Measurements from ENCODE around the gene IL31. TPM values are rescaled to one million over a fixed set of nuclear protein-coding genes. Genes with fewer than 3 reads are reported as not detected.

IL31 gene
- total and polyA plus RNA-seq, 4 donors = not detected

DNA sequence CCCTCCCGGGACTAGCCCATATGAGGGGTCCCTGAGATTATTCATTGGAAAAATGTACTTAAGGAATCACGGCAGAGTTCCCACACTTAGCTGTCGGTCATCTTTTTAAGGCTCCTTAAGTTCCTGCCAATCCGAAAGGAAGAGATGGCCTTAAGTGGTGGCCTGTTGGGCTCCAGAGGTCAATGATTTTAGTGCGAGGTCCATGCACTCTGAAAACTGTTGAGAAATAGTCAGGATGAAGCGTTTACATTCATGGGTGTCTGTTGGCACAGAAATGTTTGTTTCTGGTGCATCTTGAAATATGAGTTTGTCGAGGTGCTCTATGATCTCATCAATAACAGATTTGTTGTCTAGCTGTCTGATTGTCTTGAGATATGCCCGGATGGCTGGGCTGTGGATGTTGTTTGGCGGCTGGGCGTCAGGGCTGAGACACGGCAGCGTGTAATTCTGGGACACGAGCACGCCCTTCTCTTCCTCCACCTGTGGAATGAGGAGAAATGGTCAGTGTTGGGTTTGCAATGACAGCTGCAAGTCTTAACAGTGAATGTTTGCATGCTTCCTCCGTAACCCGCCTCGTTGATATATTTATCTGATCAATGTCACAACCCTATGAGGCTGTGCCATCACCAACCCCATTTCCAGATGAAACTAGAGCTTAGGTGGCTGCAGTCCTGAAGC lies 1.6 kb downstream of the IL31 start:
- DNase-seq (ENCODE audit: low spot score) = no peak
- no peaks in the 10 kb centered on the region for H3K9me3 ChIP-seq (ENCODE audit: control insufficient read depth in 4 of 4, low read length in 3 of 4)
- H3K4me3 ChIP-seq (ENCODE audit: low read depth in 1 of 3, low read length in 3 of 3) = no peak overlapping the region
- H3K27ac ChIP-seq (ENCODE audit: low read depth in 1 of 2, low read length in 2 of 2) = no peak overlapping the region
- H3K4me1 ChIP-seq (ENCODE audit: control insufficient read depth in 4 of 4, insufficient read depth in 4 of 4, low read length in 3 of 4) = peaks cover 0 to 9% (median 6%) of the 10 kb centered on the region in 4 donors
- H3K36me3 ChIP-seq (ENCODE audit: control insufficient read depth in 4 of 4, insufficient read depth in 3 of 4, low read depth in 1 of 4, low read length in 3 of 4) = no peaks in the 10 kb centered on the region
- H3K9ac ChIP-seq (ENCODE audit: low read depth in 1 of 2, low read length in 2 of 2) = no peak overlapping the region
- WGBS = 63% methylated on average over 17 of the region's 17 CpGs
- TF ChIP-seq YY1 (IDR thresholded peaks at IDR 0.05) (no peak), RXRA (IDR thresholded peaks at IDR 0.05) (peak; percentile 64 to 72), FOXA2 (IDR thresholded peaks at IDR 0.05) (no peak), HNF4G (IDR thresholded peaks at IDR 0.05) (peak; percentile 41), NR2F2 (IDR thresholded peaks at IDR 0.05) (peak; percentile 40), TAF1 (conservative IDR thresholded peaks at IDR 0.05) (no peak), HNF4A (conservative IDR thresholded peaks at IDR 0.05) (peak; percentile 52 to 90)
- TF ChIP-seq, protein P1, sequence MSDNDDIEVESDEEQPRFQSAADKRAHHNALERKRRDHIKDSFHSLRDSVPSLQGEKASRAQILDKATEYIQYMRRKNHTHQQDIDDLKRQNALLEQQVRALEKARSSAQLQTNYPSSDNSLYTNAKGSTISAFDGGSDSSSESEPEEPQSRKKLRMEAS (IDR thresholded peaks at IDR 0.05) = no peak
- H3K27me3 ChIP-seq (ENCODE audit: control insufficient read depth in 4 of 4, insufficient read depth in 4 of 4, low read length in 3 of 4) = no peaks in the 10 kb centered on the region

- Histone ChIP-seq H3K9ac (ENCODE audit: low read depth in 1 of 2, low read length in 2 of 2) (no peak overlapping the region), H3K36me3 (ENCODE audit: control insufficient read depth in 4 of 4, insufficient read depth in 3 of 4, low read depth in 1 of 4, low read length in 3 of 4) (no peaks in the 10 kb centered on the region), H3K27ac (ENCODE audit: low read depth in 1 of 2, low read length in 2 of 2) (no peak overlapping the region), H3K4me1 (ENCODE audit: control insufficient read depth in 4 of 4, insufficient read depth in 4 of 4, low read length in 3 of 4) (peaks cover 0 to 14% (median under 1%) of the 10 kb centered on the region in 4 donors), H3K4me3 (ENCODE audit: low read depth in 1 of 3, low read length in 3 of 3) (no peak overlapping the region), H3K9me3 (ENCODE audit: control insufficient read depth in 4 of 4, low read length in 3 of 4) (no peaks in the 10 kb centered on the region), H3K27me3 (ENCODE audit: control insufficient read depth in 4 of 4, insufficient read depth in 4 of 4, low read length in 3 of 4) (no peaks in the 10 kb centered on the region)
- TF ChIP-seq GABPA (IDR thresholded peaks at IDR 0.05 in 1 of 2, conservative IDR thresholded peaks at IDR 0.05 in 1 of 2) = no peak
- TF ChIP-seq HNF4G (IDR thresholded peaks at IDR 0.05) = no peak
- TF ChIP-seq EGR1 (IDR thresholded peaks at IDR 0.05; ENCODE audit: low read depth in 2 of 2) = no peak
- no peak for TF ChIP-seq ATF3 (IDR thresholded peaks at IDR 0.05)
- no peak for DNase-seq (ENCODE audit: low spot score)
- WGBS = 92% methylated on average over 5 of the region's 5 CpGs
Observed at GRCh38 chr12:122171399-122171798, 2.6 kb downstream of the IL31 start.

- H3K9me3 ChIP-seq (ENCODE audit: control insufficient read depth in 4 of 4, low read length in 3 of 4) = no peaks in the 10 kb centered on the region
- no peak overlapping the region for H3K9ac ChIP-seq (ENCODE audit: low read depth in 1 of 2, low read length in 2 of 2)
- H3K36me3 ChIP-seq (ENCODE audit: control insufficient read depth in 4 of 4, insufficient read depth in 3 of 4, low read depth in 1 of 4, low read length in 3 of 4) = no peaks in the 10 kb centered on the region
- 96% methylated on average over 3 of the region's 3 CpGs for WGBS
- H3K4me3 ChIP-seq (ENCODE audit: low read depth in 1 of 3, low read length in 3 of 3) = no peak overlapping the region
- H3K27ac ChIP-seq (ENCODE audit: low read depth in 1 of 2, low read length in 2 of 2) = no peak overlapping the region
- TF ChIP-seq FOXA1 (IDR thresholded peaks at IDR 0.05) (no peak), FOXA2 (IDR thresholded peaks at IDR 0.05) (no peak), JUND (IDR thresholded peaks at IDR 0.05) (no peak), YY1 (IDR thresholded peaks at IDR 0.05) (no peak), RXRA (IDR thresholded peaks at IDR 0.05) (no peak), REST (IDR thresholded peaks at IDR 0.05) (no peak), HNF4A (conservative IDR thresholded peaks at IDR 0.05) (no peak), TAF1 (conservative IDR thresholded peaks at IDR 0.05) (no peak), EGR1 (IDR thresholded peaks at IDR 0.05; ENCODE audit: low read depth in 2 of 2) (no peak), RAD21 (IDR thresholded peaks at IDR 0.05) (no peak), HNF4G (IDR thresholded peaks at IDR 0.05) (no peak), NR2F2 (IDR thresholded peaks at IDR 0.05) (no peak), ATF3 (IDR thresholded peaks at IDR 0.05) (no peak), GABPA (IDR thresholded peaks at IDR 0.05 in 1 of 2, conservative IDR thresholded peaks at IDR 0.05 in 1 of 2) (no peak), CTCF (IDR thresholded peaks at IDR 0.05; ENCODE audit: low read depth, low read length, missing input control) (no peak), SP1 (IDR thresholded peaks at IDR 0.05) (no peak)
- TF ChIP-seq, protein P2, sequence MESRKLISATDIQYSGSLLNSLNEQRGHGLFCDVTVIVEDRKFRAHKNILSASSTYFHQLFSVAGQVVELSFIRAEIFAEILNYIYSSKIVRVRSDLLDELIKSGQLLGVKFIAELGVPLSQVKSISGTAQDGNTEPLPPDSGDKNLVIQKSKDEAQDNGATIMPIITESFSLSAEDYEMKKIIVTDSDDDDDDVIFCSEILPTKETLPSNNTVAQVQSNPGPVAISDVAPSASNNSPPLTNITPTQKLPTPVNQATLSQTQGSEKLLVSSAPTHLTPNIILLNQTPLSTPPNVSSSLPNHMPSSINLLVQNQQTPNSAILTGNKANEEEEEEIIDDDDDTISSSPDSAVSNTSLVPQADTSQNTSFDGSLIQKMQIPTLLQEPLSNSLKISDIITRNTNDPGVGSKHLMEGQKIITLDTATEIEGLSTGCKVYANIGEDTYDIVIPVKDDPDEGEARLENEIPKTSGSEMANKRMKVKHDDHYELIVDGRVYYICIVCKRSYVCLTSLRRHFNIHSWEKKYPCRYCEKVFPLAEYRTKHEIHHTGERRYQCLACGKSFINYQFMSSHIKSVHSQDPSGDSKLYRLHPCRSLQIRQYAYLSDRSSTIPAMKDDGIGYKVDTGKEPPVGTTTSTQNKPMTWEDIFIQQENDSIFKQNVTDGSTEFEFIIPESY (IDR thresholded peaks at IDR 0.05) = no peak
- TF ChIP-seq, protein P1 (IDR thresholded peaks at IDR 0.05) = no peak
- no peaks in the 10 kb centered on the region for H3K27me3 ChIP-seq (ENCODE audit: control insufficient read depth in 4 of 4, insufficient read depth in 4 of 4, low read length in 3 of 4)
- DNase-seq (ENCODE audit: low spot score) = no peak
- H3K4me1 ChIP-seq (ENCODE audit: control insufficient read depth in 4 of 4, insufficient read depth in 4 of 4, low read length in 3 of 4) = peaks cover 0 to 14% (median under 1%) of the 10 kb centered on the region in 4 donors
Observed at GRCh38 chr12:122168492-122168891, 5.5 kb downstream of the IL31 start.

All from liver (tissue), 9 donors.